Common myeloid progenitor, CD34-positive (primary cell): ENCODE results near the gene TSKU.
A peak's percentile ranks its signal among the peaks of the same experiment; 100 is the strongest.

Experiments
- CTCF ChIA-PET: fragments of 350-600 bp; sonication (Branson Sonifier 250); formaldehyde crosslinking; loops from one replicate; lab custom pipeline; 2021; ENCODE audit warnings: antibody characterized with exemption; lab: Charles Lee
- POLR2A ChIA-PET: fragments of 350-600 bp; sonication (Branson Sonifier 250); formaldehyde crosslinking; loops from one replicate; lab custom pipeline; 2021; ENCODE audit warnings: antibody characterized with exemption; lab: Charles Lee
- DNase-seq, 3 donors: peaks; one replicate each; pipeline versions ENCODE4 v3.0.0 to v3.0.0-alpha.2; 2013
- H3K27ac ChIP-seq, 2 experiments: 1 replicate in 1 of 2; 2 replicates in 1 of 2; pipeline ENCODE4 v1.7.0; 2013; ENCODE audit warnings: inconsistent platforms in 2 of 2, low read length in 2 of 2, mild to moderate bottlenecking in 2 of 2, low read depth in 1 of 2, moderate library complexity in 1 of 2; ENCODE audit not compliant: severe bottlenecking in 2 of 2, insufficient read depth in 1 of 2, poor library complexity in 1 of 2
- H3K27me3 ChIP-seq, 5 experiments: replicated peaks in 2 of 5; 1 replicate in 3 of 5; 2 replicates in 2 of 5; pipeline versions ENCODE4 v1.6.1 to v1.7.0; 2013; ENCODE audit warnings: low read length in 4 of 5, mild to moderate bottlenecking in 2 of 5, moderate library complexity in 2 of 5, inconsistent platforms in 1 of 5; ENCODE audit not compliant: insufficient read depth in 5 of 5, control insufficient read depth in 4 of 5
- H3K36me3 ChIP-seq, 4 experiments: 1 replicate in 2 of 4; 2 replicates in 2 of 4; pipeline versions ENCODE4 v1.6.1 to v1.7.0; 2013; ENCODE audit warnings: low read length in 3 of 4, control low read depth in 1 of 4, mild to moderate bottlenecking in 1 of 4; ENCODE audit not compliant: control insufficient read depth in 4 of 4, insufficient read depth in 4 of 4
- H3K4me1 ChIP-seq, 4 experiments: 1 replicate in 3 of 4; 2 replicates in 1 of 4; pipeline versions ENCODE4 v1.6.1 to v1.7.1; 2013; ENCODE audit warnings: low read length in 3 of 4, mild to moderate bottlenecking in 3 of 4, control low read depth in 1 of 4, inconsistent platforms in 1 of 4, moderate library complexity in 1 of 4; ENCODE audit not compliant: control insufficient read depth in 4 of 4, insufficient read depth in 4 of 4; ENCODE audit errors: control extremely low read depth in 1 of 4
- H3K4me3 ChIP-seq, 7 experiments: 1 replicate in 4 of 7; 2 replicates in 3 of 7; pipeline versions ENCODE4 v1.5.1 to v1.7.0; 2013; ENCODE audit warnings: mild to moderate bottlenecking in 7 of 7, low read length in 6 of 7, moderate library complexity in 6 of 7, inconsistent platforms in 2 of 7, low read depth in 2 of 7, control low read depth in 1 of 7; ENCODE audit not compliant: insufficient read depth in 4 of 7, control insufficient read depth in 1 of 7; ENCODE audit errors: extremely low read depth in 1 of 7
- H3K9me3 ChIP-seq, 5 experiments: 1 replicate in 4 of 5; 2 replicates in 1 of 5; pipeline versions ENCODE4 v1.6.1 to v1.7.1; 2013; ENCODE audit warnings: low read length in 4 of 5, mild to moderate bottlenecking in 2 of 5, inconsistent platforms in 1 of 5, low read depth in 1 of 5, moderate library complexity in 1 of 5; ENCODE audit not compliant: control insufficient read depth in 4 of 5, insufficient read depth in 2 of 5; ENCODE audit errors: control extremely low read depth in 1 of 5
- WGBS: methylation state at CpG from one replicate; pipeline ENCODE4 v1.1.5; 2013; ENCODE audit not compliant: insufficient coverage; 5-methylcytosine and 5-hydroxymethylcytosine counted together

Gene TSKU

DNA sequence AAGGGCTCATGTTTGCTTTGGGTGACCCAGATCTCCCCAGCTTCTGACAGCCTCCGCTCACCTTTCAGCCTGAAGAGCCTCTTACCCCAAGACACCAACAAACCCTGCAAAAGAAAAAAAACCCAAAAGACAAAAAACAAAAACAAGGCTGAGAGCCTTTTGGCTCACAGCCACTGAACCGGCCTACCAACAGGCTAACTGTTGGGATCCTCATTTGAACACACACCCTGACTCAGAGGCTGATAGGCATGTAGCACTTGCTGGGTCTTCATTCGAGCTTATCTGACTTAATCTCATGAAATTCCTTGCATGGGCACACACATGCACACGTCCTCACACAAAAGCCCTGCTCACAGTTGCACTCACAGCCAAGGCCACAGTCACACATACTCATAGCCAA is 22.9 kb upstream of the TSKU start:
- peaks cover 0 to 12% (median 0%) of the 10 kb centered on the region in 5 experiments for H3K27me3 ChIP-seq
- no peaks in the 10 kb centered on the region for H3K36me3 ChIP-seq
- H3K4me3 ChIP-seq: no peak overlapping the region
- POLR2A ChIA-PET: interaction anchor here (0.6 kb wide), 1 partner anchor 25 kb away, joined by 3 read pairs; no protein-coding TSS in a partner anchor
- WGBS: 94% methylated on average over 4 of the region's 4 CpGs
- H3K9me3 ChIP-seq: no peaks in the 10 kb centered on the region
- CTCF ChIA-PET: interaction anchor here (0.6 to 2.2 kb wide), 7 partner anchors 15 to 48 kb away, joined by 3 to 7 read pairs (median 3); no protein-coding TSS in a partner anchor
- no peak for DNase-seq
- no peak overlapping the region for H3K27ac ChIP-seq
- no peaks in the 10 kb centered on the region for H3K4me1 ChIP-seq

DNA sequence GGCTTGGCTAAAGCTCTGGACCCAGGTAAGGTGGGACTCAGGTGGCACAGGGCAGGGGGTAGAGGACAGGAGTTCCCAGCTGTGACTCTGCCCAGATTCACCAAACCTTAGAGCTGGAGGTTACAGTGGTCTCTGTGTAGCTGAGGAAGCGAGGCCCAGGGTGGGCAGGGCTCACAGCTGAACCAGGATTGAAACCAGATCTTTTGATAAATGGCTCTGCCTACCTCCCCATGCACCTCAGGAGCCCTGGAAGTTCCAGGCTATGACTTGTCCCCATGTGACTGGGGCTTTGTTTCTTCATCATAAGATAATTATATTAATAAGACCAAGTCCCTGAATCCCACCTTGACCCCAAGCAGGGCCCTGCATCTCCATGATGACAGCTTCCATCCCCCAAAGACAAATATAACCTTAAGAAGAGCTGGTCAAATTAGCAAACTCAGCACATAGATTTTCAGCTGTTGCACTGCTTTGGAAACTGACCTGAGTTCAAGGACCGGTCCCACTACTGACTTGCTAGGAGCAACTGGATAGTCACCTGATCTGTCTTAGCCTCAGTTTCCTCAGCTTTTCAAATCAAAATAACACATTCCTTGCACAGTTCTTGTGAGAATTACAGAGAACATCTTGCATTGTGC is 21.3 kb upstream of the TSKU start:
- 90% methylated on average over 2 of the region's 2 CpGs for WGBS
- Histone ChIP-seq H3K4me3 (no peak overlapping the region), H3K36me3 (no peaks in the 10 kb centered on the region), H3K27me3 (peaks cover 0 to 17% (median 0%) of the 10 kb centered on the region in 5 experiments), H3K4me1 (no peaks in the 10 kb centered on the region), H3K27ac (no peak overlapping the region), H3K9me3 (no peaks in the 10 kb centered on the region)
- no peak for DNase-seq
- POLR2A ChIA-PET: no interaction called here
- CTCF ChIA-PET: interaction anchor here (1.4 to 2.2 kb wide), 4 partner anchors 8 to 40 kb away, joined by 4 to 8 read pairs (median 6); no protein-coding TSS in a partner anchor

DNA sequence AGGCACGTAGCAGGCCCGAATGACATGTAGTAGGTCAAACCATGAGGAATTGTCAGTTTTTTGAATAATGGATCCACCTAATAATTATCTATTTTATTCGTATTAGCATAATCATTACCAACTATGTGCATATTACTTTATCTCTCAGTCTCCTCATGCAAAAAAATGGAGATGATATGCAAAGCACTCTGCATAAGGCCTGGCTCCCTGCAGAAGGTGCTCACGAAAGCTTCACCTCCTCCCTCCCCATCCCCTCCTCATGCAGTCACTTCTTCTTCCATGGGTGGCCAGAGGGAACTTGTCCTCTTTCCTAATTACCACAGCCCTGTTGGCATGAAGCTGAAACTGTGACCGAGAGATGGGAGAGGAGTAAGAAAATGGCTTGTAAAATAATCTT is 20.8 kb upstream of the TSKU start:
- DNase-seq: no peak
- no peak overlapping the region for H3K27ac ChIP-seq
- H3K27me3 ChIP-seq: peaks cover 0 to 17% (median 0%) of the 10 kb centered on the region in 5 experiments
- peaks cover 0 to 3% (median 3%) of the 10 kb centered on the region in 4 experiments for H3K4me1 ChIP-seq
- WGBS: no CpG with 5 or more reads among the region's 5 CpGs
- no peak overlapping the region for H3K4me3 ChIP-seq
- no peaks in the 10 kb centered on the region for H3K9me3 ChIP-seq
- no peaks in the 10 kb centered on the region for H3K36me3 ChIP-seq
- ChIA-PET CTCF (interaction anchor here (1.4 to 2.2 kb wide), 3 partner anchors 8 to 40 kb away, joined by 4 to 8 read pairs (median 7); no protein-coding TSS in a partner anchor), POLR2A (no interaction called here)

DNA sequence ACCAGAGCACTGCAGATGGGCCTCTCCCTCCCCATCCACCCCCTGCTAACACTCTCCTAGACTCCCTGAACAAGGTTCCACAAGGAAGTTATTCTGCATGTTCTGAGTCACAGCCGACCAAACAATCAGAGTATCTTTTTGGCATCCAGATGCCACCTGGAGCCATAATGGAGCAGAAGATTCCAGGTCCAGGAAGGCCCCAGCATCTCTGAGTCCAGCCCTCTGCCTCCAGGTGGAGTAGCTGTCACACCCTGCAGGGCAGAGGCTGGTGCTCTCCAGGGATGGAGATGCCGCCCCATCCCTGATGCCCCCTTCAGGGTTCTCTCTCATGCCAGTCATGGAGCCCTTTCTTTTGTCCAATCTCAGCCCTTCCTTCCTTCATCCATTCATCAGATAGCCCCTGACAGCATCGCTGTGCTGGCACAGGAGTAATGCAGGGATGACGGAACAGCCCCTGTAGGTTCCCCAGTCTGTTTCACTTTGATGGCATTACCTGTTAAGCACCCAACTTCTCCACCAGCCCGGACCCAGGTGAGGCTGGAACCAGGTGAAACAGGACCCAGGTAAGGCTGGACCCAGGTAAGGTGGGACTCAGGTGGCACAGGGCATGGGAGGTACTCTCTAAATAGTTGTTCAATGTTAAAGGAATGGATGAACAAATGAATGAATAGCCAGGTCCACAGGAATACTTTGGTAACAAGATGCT is 20.1 kb upstream of the TSKU start:
- DNase-seq: no peak
- POLR2A ChIA-PET: no interaction called here
- no peaks in the 10 kb centered on the region for H3K9me3 ChIP-seq
- peaks cover 5 to 10% (median 9%) of the 10 kb centered on the region in 4 experiments for H3K4me1 ChIP-seq
- WGBS: 93% methylated on average over 3 of the region's 5 CpGs
- CTCF ChIA-PET: interaction anchor here (1.4 kb wide), 1 partner anchor 41 kb away, joined by 4 read pairs; no protein-coding TSS in a partner anchor
- H3K4me3 ChIP-seq: no peak overlapping the region
- H3K27me3 ChIP-seq: peaks cover 0 to 17% (median 0%) of the 10 kb centered on the region in 5 experiments
- no peak overlapping the region for H3K27ac ChIP-seq
- H3K36me3 ChIP-seq: no peaks in the 10 kb centered on the region

DNA sequence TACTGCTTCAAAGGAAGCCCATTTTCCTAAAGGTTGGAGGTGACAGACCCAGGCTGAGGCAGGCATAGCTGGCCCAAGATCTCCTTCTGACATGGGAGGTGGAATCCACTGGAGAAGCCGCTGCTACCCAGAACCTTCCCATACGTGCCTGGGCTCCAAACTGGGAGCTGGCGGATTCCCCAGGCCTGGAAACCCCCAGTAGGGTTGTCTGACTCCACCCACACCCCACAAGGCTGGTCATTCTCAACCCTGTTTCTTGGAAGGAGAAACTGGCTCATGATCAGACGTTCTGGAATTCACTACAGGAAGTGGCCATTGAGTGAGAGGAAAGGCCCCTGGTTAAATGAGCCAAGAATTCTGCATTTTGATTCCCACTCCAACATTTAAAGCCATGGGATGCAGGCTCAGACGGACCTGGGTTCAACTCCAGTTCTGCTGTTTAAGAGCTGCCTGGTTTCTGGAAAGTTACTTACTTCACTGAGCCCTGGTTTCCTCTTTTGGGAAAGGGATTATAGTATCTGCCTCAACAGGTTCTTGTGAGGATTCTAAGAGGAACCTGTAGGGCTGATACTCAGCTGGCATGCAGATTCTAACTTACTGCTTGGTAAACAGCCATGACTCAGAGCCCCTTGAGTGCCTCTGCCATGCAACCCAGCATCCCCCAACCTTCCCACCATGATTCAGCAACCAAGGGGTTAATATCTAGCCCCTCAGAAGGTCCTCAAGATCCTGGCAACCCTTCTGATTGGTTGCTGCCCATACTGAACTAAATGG is 19.4 kb upstream of the TSKU start:
- H3K4me3 ChIP-seq: no peak overlapping the region
- POLR2A ChIA-PET: no interaction called here
- peaks cover 5 to 17% (median 17%) of the 10 kb centered on the region in 4 experiments for H3K4me1 ChIP-seq
- H3K9me3 ChIP-seq: no peaks in the 10 kb centered on the region
- H3K36me3 ChIP-seq: no peaks in the 10 kb centered on the region
- CTCF ChIA-PET: interaction anchor here (1.4 kb wide), 1 partner anchor 41 kb away, joined by 4 read pairs; no protein-coding TSS in a partner anchor
- WGBS: 97% methylated on average over 4 of the region's 5 CpGs
- peaks cover 0 to 17% (median 0%) of the 10 kb centered on the region in 5 experiments for H3K27me3 ChIP-seq
- peak in 2 of 3 donors; percentile 9 to 17 for DNase-seq
- no peak overlapping the region for H3K27ac ChIP-seq

DNA sequence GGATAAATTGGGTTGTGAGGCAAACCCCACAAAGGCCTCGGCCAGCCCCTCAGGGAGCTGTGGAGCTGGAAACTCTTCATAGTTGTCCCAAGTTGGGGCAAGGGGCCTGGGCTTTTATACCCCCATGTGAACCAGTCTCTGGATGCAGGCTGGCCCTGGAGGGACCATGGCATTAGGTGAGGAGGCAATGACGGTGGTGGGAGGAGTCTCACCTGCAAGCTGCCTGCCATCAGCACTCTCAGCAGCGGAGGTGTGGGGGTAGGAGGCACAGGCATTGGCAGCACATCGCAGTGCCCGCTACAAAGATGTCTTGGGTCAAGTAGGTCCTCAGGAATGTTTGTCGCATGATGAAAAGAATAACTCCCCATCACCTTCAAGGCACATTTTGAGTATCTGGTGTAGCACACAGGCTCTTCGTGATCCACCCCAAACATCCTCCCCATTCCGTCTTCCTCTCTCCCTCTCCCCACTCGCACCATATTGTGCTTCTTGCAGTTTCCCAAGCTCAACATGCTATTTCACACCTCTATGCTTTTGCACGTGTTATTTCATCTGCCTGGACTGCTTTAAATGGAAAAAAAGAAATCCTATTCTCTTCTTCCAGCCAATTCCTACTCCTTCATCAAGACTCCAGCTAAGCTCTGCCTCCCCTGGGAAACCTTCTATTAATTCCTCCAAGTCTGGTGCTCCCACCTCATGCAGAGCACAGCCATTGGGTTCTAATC is 18.1 kb upstream of the TSKU start:
- DNase-seq: no peak
- Histone ChIP-seq H3K4me3 (no peak overlapping the region), H3K9me3 (no peaks in the 10 kb centered on the region), H3K4me1 (peaks cover 5 to 30% (median 28%) of the 10 kb centered on the region in 4 experiments), H3K36me3 (no peaks in the 10 kb centered on the region), H3K27ac (no peak overlapping the region), H3K27me3 (peaks cover 0 to 10% (median 0%) of the 10 kb centered on the region in 5 experiments)
- 99% methylated on average over 10 of the region's 10 CpGs for WGBS
- POLR2A ChIA-PET: no interaction called here
- CTCF ChIA-PET: interaction anchor here (1.1 kb wide), 1 partner anchor 37 kb away, joined by 4 read pairs; no protein-coding TSS in a partner anchor
